ENCODE data around the gene NYNRIN.

Gene NYNRIN

GRCh38 chr14:24461336-24461735 lies 62.5 kb downstream of the NYNRIN start:
- Histone ChIP-seq H3K4me3 (ENCODE audit: low read depth, low read length, poor library complexity, severe bottlenecking) (no peak overlapping the region), H3K4me1 (ENCODE audit: insufficient read depth, low read length, severe bottlenecking) (peaks cover 30% of the 10 kb centered on the region), H2AFZ (ENCODE audit: low read length) (no peak overlapping the region), H4K20me1 (ENCODE audit: insufficient read depth, low read length) (no peaks in the 10 kb centered on the region), H3K9ac (ENCODE audit: low read length) (no peak overlapping the region), H3K36me3 (ENCODE audit: insufficient read depth, low read length) (no peaks in the 10 kb centered on the region), H3K9me2 (ENCODE audit: low read depth, low read length) (no peaks in the 10 kb centered on the region), H3K27ac (ENCODE audit: low read depth, low read length, poor library complexity, severe bottlenecking) (no peak overlapping the region), H3K9me3 (ENCODE audit: low read length) (no peaks in the 10 kb centered on the region), H3K79me2 (ENCODE audit: insufficient read depth, low read length) (no peaks in the 10 kb centered on the region), H3K27me3 (ENCODE audit: insufficient read depth, low read length) (no peaks in the 10 kb centered on the region), H3K4me2 (ENCODE audit: low read length) (no peak overlapping the region), H3F3A (ENCODE audit: insufficient read depth, low read length) (no peaks in the 10 kb centered on the region)
- TF ChIP-seq EZH2 (IDR thresholded peaks at IDR 0.05; ENCODE audit: borderline replicate concordance, low read length) (no peak), CTCF (IDR thresholded peaks at IDR 0.05; ENCODE audit: low read length) (no peak)

- H3K27ac ChIP-seq (ENCODE audit: low read depth, low read length, poor library complexity, severe bottlenecking): peak overlapping the region; percentile 92
- H3K9me2 ChIP-seq (ENCODE audit: low read depth, low read length): no peaks in the 10 kb centered on the region
- H3K4me2 ChIP-seq (ENCODE audit: low read length): peak overlapping the region; percentile 36
- no peak overlapping the region for H2AFZ ChIP-seq (ENCODE audit: low read length)
- TF ChIP-seq EZH2 (IDR thresholded peaks at IDR 0.05; ENCODE audit: borderline replicate concordance, low read length): no peak
- no peak for TF ChIP-seq CTCF (IDR thresholded peaks at IDR 0.05; ENCODE audit: low read length)
- H4K20me1 ChIP-seq (ENCODE audit: insufficient read depth, low read length): no peaks in the 10 kb centered on the region
- H3K9ac ChIP-seq (ENCODE audit: low read length): peak overlapping the region; percentile 16; the same call in 1 of the 2 replicates
- no peaks in the 10 kb centered on the region for H3K9me3 ChIP-seq (ENCODE audit: low read length)
- H3K4me3 ChIP-seq (ENCODE audit: low read depth, low read length, poor library complexity, severe bottlenecking): no peak overlapping the region
- no peaks in the 10 kb centered on the region for H3F3A ChIP-seq (ENCODE audit: insufficient read depth, low read length)
- H3K36me3 ChIP-seq (ENCODE audit: insufficient read depth, low read length): no peaks in the 10 kb centered on the region
- H3K27me3 ChIP-seq (ENCODE audit: insufficient read depth, low read length): no peaks in the 10 kb centered on the region
- no peaks in the 10 kb centered on the region for H3K79me2 ChIP-seq (ENCODE audit: insufficient read depth, low read length)
- peaks cover 30% of the 10 kb centered on the region for H3K4me1 ChIP-seq (ENCODE audit: insufficient read depth, low read length, severe bottlenecking)
These were observed 64.4 kb downstream of the NYNRIN start for GRCh38 chr14:24463017-24463883.

- H3K4me1 ChIP-seq (ENCODE audit: insufficient read depth, low read length, severe bottlenecking): peaks cover 30% of the 10 kb centered on the region
- H4K20me1 ChIP-seq (ENCODE audit: insufficient read depth, low read length): no peaks in the 10 kb centered on the region
- TF ChIP-seq EZH2 (IDR thresholded peaks at IDR 0.05; ENCODE audit: borderline replicate concordance, low read length): no peak
- H3K9me3 ChIP-seq (ENCODE audit: low read length): no peaks in the 10 kb centered on the region
- H3K9me2 ChIP-seq (ENCODE audit: low read depth, low read length): no peaks in the 10 kb centered on the region
- no peak overlapping the region for H3K4me3 ChIP-seq (ENCODE audit: low read depth, low read length, poor library complexity, severe bottlenecking)
- H3K27ac ChIP-seq (ENCODE audit: low read depth, low read length, poor library complexity, severe bottlenecking): peak overlapping the region; percentile 92
- H3K9ac ChIP-seq (ENCODE audit: low read length): no peak overlapping the region; the same call in 1 of the 2 replicates
- H3K4me2 ChIP-seq (ENCODE audit: low read length): peak overlapping the region; percentile 36
- H3K27me3 ChIP-seq (ENCODE audit: insufficient read depth, low read length): no peaks in the 10 kb centered on the region
- H2AFZ ChIP-seq (ENCODE audit: low read length): no peak overlapping the region
- H3K79me2 ChIP-seq (ENCODE audit: insufficient read depth, low read length): no peaks in the 10 kb centered on the region
- no peaks in the 10 kb centered on the region for H3F3A ChIP-seq (ENCODE audit: insufficient read depth, low read length)
- no peaks in the 10 kb centered on the region for H3K36me3 ChIP-seq (ENCODE audit: insufficient read depth, low read length)
These were observed 65.3 kb downstream of the NYNRIN start for GRCh38 chr14:24463884-24464785.
